ENCODE results near the gene GRM4.

- TF ChIP-seq CTCF (conservative IDR thresholded peaks at IDR 0.05; ENCODE audit: low read length) (no peak), EZH2phosphoT487 (IDR thresholded peaks at IDR 0.05; ENCODE audit: borderline replicate concordance) (no peak)
Observed at GRCh38 chr6:33971580-33971979, 174.3 kb downstream of the GRM4 start.
